ENCODE data around the gene GATM.

GATM gene

GRCh38 chr15:45387380-45388007 is 9.2 kb upstream of the GATM start:
- H3K27ac ChIP-seq = peak overlapping the region; percentile 32; the same call in 1 of the 2 replicates
- no peak for TF ChIP-seq ZFX (IDR thresholded peaks at IDR 0.05)
- TF ChIP-seq CTCF (conservative IDR thresholded peaks at IDR 0.05) = no peak

GRCh38 chr15:45386974-45387373 is 8.6 kb upstream of the GATM start:
- H3K27ac ChIP-seq = no peak overlapping the region
- TF ChIP-seq CTCF (conservative IDR thresholded peaks at IDR 0.05) (no peak), ZFX (IDR thresholded peaks at IDR 0.05) (no peak)

GRCh38 chr15:45386420-45386819 is 8.1 kb upstream of the GATM start:
- TF ChIP-seq CTCF (conservative IDR thresholded peaks at IDR 0.05) (no peak), ZFX (IDR thresholded peaks at IDR 0.05) (no peak)
- peak overlapping the region; percentile 58; the same call in 1 of the 2 replicates for H3K27ac ChIP-seq

GRCh38 chr15:45385590-45385989 is 7.2 kb upstream of the GATM start:
- H3K27ac ChIP-seq = no peak overlapping the region
- TF ChIP-seq ZFX (IDR thresholded peaks at IDR 0.05) = no peak
- TF ChIP-seq CTCF (conservative IDR thresholded peaks at IDR 0.05) = no peak

GRCh38 chr15:45384700-45385099 is 6.4 kb upstream of the GATM start:
- TF ChIP-seq ZFX (IDR thresholded peaks at IDR 0.05) (no peak), CTCF (conservative IDR thresholded peaks at IDR 0.05) (no peak)

GRCh38 chr15:45378913-45379262 is 544 bp upstream of the GATM start:
- H3K27ac ChIP-seq = no peak overlapping the region
- no peak for TF ChIP-seq ZFX (IDR thresholded peaks at IDR 0.05)
- TF ChIP-seq CTCF (conservative IDR thresholded peaks at IDR 0.05) = no peak

More at GRCh38 chr15:45384700-45385099, 6.4 kb upstream of the GATM start:
- H3K27ac ChIP-seq = no peak overlapping the region

GRCh38 chr15:45377609-45378148 is 665 bp downstream of the GATM start:
- no peak overlapping the region for H3K27ac ChIP-seq
- TF ChIP-seq CTCF (conservative IDR thresholded peaks at IDR 0.05) (no peak), ZFX (IDR thresholded peaks at IDR 0.05) (no peak)

All from C4-2B (cell line).